22Rv1 (cell line): ENCODE measurements around the gene NFIX.

Experiments
- H3K27ac ChIP-seq: fragments of 450-650 bp; 2 replicates; pipeline ENCODE4 v1.5.1; 2017
- CTCF ChIP-seq: fragments of 450-650 bp; IDR thresholded peaks from 2 replicates; pipeline ENCODE4 v1.5.1; 2017; ENCODE audit warnings: mild to moderate bottlenecking
- ZFX ChIP-seq: fragments of 450-650 bp; IDR thresholded peaks from 2 replicates; pipeline ENCODE4 v1.6.1; 2017; ENCODE audit warnings: antibody characterized with exemption, borderline replicate concordance

The NFIX gene

GRCh38 chr19:13006431-13007281 lies 11.4 kb downstream of the NFIX start:
- peak overlapping the region; percentile 99 for H3K27ac ChIP-seq
- TF ChIP-seq CTCF (no peak), ZFX (no peak)

GRCh38 chr19:13007292-13008045 lies 12.2 kb downstream of the NFIX start:
- H3K27ac ChIP-seq = peak overlapping the region; percentile 99
- no peak for TF ChIP-seq ZFX
- TF ChIP-seq CTCF = 0 out of 2 replicates have a peak, but pooled peaks have one; percentile 6

- TF ChIP-seq ZFX (no peak), CTCF (no peak)
- peak overlapping the region; percentile 99 for H3K27ac ChIP-seq
These were observed 13.9 kb downstream of the NFIX start for GRCh38 chr19:13008926-13009787.

- peak overlapping the region; percentile 99 for H3K27ac ChIP-seq
- no peak for TF ChIP-seq CTCF
- TF ChIP-seq ZFX = no peak
These were observed 15.0 kb downstream of the NFIX start for GRCh38 chr19:13010038-13010991.

GRCh38 chr19:13010992-13011652 lies 15.8 kb downstream of the NFIX start:
- H3K27ac ChIP-seq = peak overlapping the region; percentile 99
- no peak for TF ChIP-seq CTCF
- no peak for TF ChIP-seq ZFX
